Right lobe of liver (tissue), 4 donors: Measurements from ENCODE around the gene TPST1.

Experiments
- CTCF ChIP-seq, 4 donors: fragments of 200-600 bp in 3 of 4; fragments of 450-650 bp in 1 of 4; IDR thresholded peaks; one replicate each; pipeline versions ENCODE4 v1.5.1 to v1.8.0; 2016 to 2022; ENCODE audit warnings: antibody characterized with exemption in 4 of 4, mild to moderate bottlenecking in 2 of 4
- POLR2A ChIP-seq: fragments of 450-650 bp; IDR thresholded peaks from one replicate; pipeline ENCODE4 v1.6.1; 2017; ENCODE audit warnings: antibody characterized with exemption, mild to moderate bottlenecking
- donor health status: DM: no; HTN: no; CAD: no.
- donor health status: DM: no; HTN: no; CAD: no.
- donor health status: DM: no; HTN: yes; CAD: no.

GRCh38 chr7:66157060-66157459 lies 48.1 kb upstream of the TPST1 start:
- no peak for TF ChIP-seq CTCF (IDR thresholded peaks at IDR 0.05)
- TF ChIP-seq POLR2A: no peak
